Medulla oblongata (tissue), 1 donor: ENCODE results near the gene GHRL.

Experiments used
- DNase-seq: peaks from one replicate; pipeline ENCODE4 v3.0.0-alpha.2; 2015; ENCODE audit errors: extremely low spot score

Gene GHRL

GRCh38 chr3:10327592-10327991, 34.8 kb upstream of the GHRL start:
- no peak for DNase-seq

GRCh38 chr3:10322352-10322710, 29.6 kb upstream of the GHRL start:
- DNase-seq = no peak

- DNase-seq = no peak
These were observed 29.0 kb upstream of the GHRL start for GRCh38 chr3:10321630-10322351.

- no peak for DNase-seq
These were observed 27.6 kb upstream of the GHRL start for GRCh38 chr3:10320320-10320677.

GRCh38 chr3:10319804-10320203, 27.1 kb upstream of the GHRL start:
- DNase-seq = no peak

- DNase-seq = no peak
These were observed 26.5 kb upstream of the GHRL start for GRCh38 chr3:10319251-10319650.

GRCh38 chr3:10317961-10318350, 25.2 kb upstream of the GHRL start:
- DNase-seq = no peak

DNA sequence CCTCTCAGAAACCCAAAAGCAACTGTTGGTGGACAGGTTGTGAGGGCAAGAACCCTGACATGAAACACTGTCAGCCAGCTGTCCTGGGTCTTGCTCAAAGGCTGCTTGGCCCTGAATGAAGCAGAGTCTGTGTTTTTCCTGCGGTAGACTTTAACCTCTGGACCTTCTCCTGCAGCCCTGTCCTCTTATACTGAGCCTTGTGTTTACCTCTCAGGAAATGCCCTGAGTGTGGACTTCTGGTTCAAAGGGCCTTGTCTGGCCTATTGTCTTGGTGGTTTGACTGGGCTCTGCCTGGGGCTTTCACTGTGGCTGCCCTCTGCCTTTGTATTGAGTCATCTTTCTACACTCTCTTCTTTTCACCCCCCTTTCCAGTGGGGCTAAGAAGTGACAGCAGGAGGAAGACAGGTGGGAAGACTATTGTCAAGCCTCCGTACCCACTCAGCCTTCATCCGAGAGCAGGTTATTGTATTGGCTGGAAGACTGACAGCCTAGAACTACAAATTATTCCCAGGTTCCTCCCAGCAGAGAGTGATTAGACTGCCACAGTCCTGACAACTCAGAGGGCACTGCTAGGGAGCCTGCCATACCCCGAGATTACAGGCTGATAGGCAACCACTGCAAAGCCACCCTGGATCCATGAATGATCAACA, 24.7 kb upstream of the GHRL start:
- DNase-seq = no peak

- DNase-seq = peak; percentile 61
These were observed 23.1 kb upstream of the GHRL start for GRCh38 chr3:10315771-10316344.

DNA sequence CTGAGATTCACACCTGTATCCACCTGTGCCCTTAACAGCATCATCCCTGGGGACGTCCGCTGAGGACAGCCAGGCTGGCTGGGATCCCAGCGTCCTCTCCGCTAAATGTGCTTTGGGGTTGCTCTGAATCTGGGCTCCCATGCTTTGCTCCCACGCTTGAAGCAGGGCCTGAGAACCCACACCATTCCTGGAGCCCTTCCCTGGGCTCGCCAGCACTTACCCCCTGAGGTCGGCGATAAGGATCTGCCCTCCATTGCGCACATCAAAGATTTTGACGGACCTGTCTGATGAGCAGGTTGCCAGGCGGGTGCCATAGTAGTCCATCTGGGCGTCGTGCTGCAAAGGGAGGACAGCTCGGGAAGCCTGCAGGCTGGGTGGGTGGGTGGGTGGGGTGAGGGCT, 22.4 kb upstream of the GHRL start:
- DNase-seq = no peak

DNA sequence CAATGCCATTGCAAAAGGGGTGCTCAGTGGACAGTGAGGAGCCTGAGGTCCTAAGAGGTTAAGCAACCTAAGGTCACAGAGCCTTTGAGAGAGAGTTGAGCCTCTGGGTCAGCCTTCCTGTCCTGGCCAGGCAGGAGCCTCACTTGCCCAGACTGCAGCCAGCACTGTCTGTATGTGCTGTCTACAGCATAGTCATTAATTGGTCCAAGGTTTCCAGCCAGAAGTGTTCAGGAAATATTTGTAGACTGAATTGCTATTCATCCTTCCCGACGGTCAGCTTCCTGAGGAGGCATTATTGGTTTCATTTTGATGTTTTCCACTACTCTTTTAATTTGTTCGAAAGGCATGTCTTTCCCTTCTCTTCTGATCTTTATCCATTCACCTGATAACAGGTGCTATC, 20.1 kb upstream of the GHRL start:
- DNase-seq = no peak

DNA sequence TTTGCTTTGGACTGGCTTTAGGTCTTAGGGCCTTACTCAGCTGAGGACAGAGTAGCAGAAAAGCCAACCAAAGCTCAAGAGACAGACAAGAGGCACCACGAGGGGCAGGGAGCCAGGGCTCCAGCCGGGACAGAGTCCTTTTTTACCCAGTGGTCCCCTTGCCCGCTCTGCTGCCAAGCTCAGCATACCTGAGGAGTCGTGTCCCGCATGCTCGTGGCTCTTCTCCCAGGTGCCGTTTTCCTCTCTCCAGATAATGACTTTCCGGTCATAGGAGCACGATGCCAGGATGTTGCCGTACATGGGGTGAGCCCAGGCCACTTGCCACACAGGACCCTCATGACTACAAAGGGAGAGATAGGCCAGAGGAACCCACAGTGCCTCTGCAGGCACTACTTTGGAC, 19.6 kb upstream of the GHRL start:
- DNase-seq = no peak

- no peak for DNase-seq
These were observed 19.0 kb upstream of the GHRL start for GRCh38 chr3:10311710-10312109.

DNA sequence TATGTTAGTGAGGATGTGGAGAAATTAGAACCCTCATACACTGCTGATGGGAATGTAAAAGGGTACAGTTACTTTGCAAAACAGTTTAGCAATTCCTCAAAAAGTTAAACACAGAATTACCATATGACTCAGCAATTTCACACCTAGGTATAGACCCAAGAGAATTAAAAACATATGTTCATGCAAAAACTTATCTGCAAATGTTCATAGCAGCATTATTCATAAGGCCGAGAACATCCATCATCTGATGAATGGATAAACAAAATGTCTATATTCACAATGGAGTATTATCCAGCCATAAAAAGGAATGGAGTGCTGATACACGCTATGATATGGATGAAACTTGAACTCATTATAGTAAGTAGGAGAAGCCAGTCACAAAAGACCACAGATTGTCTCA, 17.8 kb upstream of the GHRL start:
- DNase-seq = no peak

GRCh38 chr3:10309736-10310135, 17.0 kb upstream of the GHRL start:
- no peak for DNase-seq

GRCh38 chr3:10308678-10309077, 15.9 kb upstream of the GHRL start:
- DNase-seq = no peak

- no peak for DNase-seq
These were observed 13.4 kb upstream of the GHRL start for GRCh38 chr3:10306156-10306555.

GRCh38 chr3:10305331-10305902, 12.7 kb upstream of the GHRL start:
- DNase-seq = no peak

GRCh38 chr3:10304905-10305304, 12.2 kb upstream of the GHRL start:
- no peak for DNase-seq

- DNase-seq = no peak
These were observed 11.0 kb upstream of the GHRL start for GRCh38 chr3:10303785-10304184.

GRCh38 chr3:10303105-10303504, 10.4 kb upstream of the GHRL start:
- DNase-seq = no peak

DNA sequence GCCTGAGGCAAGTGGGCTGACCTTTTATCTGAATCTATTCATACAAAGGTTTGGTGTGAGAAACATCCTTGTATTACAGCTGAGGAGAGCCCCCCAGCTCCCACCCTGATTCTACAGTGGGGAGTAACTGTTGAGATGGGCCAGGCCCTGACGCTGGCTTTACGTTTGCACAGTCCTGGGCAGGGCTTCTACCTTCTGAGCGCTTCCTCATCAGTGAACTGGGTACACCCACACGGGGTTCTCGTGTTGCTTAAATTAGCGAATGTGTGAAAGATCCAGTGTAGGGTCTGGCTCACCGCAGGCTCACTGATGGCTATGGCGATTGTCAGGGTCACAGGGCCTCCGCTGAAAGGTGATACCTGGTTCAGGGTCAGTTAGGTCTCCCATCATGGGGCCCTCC, 7.3 kb upstream of the GHRL start:
- DNase-seq = no peak

- DNase-seq = no peak
These were observed 6.9 kb upstream of the GHRL start for GRCh38 chr3:10299679-10300078.
